HCT116 (cell line): ENCODE results near the gene ARHGAP8.

Experiments
- ATF3 ChIP-seq: IDR thresholded peaks from 2 replicates; pipeline ENCODE4 v1.6.1; 2012
- CBX3 ChIP-seq: IDR thresholded peaks from 2 replicates; pipeline ENCODE4 v1.6.1; 2012; ENCODE audit warnings: low read depth
- CTCF ChIP-seq, 3 experiments: fragments of 200-600 bp in 1 of 3; sonication (generic) in 1 of 3; IDR thresholded peaks in 2 of 3; conservative IDR thresholded peaks in 1 of 3; 2 replicates each; pipeline ENCODE4 v1.5.1; 2012 to 2017; ENCODE audit warnings: low read depth in 2 of 3, low read length in 2 of 3, antibody characterized with exemption in 1 of 3, borderline replicate concordance in 1 of 3, control low read depth in 1 of 3, mild to moderate bottlenecking in 1 of 3, mixed read lengths in 1 of 3, mixed run types in 1 of 3, moderate library complexity in 1 of 3; ENCODE audit not compliant: insufficient read depth in 1 of 3
- EGR1 ChIP-seq: IDR thresholded peaks from 2 replicates; pipeline ENCODE4 v1.6.1; 2012; ENCODE audit warnings: low read depth
- EZH2 ChIP-seq: fragments of 200-600 bp; sonication (generic); IDR thresholded peaks from 2 replicates; pipeline ENCODE4 v1.6.1; 2017; ENCODE audit warnings: antibody characterized with exemption, mixed run types
- EZH2phosphoT487 ChIP-seq: fragments of 200-600 bp; IDR thresholded peaks from 2 replicates; pipeline ENCODE4 v1.6.1; 2018; ENCODE audit warnings: antibody characterized with exemption, borderline replicate concordance
- FOSL1 ChIP-seq: IDR thresholded peaks from 2 replicates; pipeline ENCODE4 v1.6.1; 2012; ENCODE audit warnings: low read depth
- POLR2A ChIP-seq: IDR thresholded peaks from 2 replicates; pipeline ENCODE4 v1.7.0; 2011; ENCODE audit warnings: borderline replicate concordance; ENCODE audit not compliant: insufficient read depth, insufficient read length; ENCODE audit errors: extremely low read depth
- POLR2AphosphoS5 ChIP-seq: IDR thresholded peaks from 2 replicates; pipeline ENCODE4 v1.6.1; 2011; ENCODE audit warnings: mild to moderate bottlenecking, low read depth, low read length, moderate library complexity
- RAD21 ChIP-seq: IDR thresholded peaks from 2 replicates; pipeline ENCODE4 v1.6.1; 2012; ENCODE audit warnings: low read depth, mild to moderate bottlenecking
- REST ChIP-seq: IDR thresholded peaks from 2 replicates; pipeline ENCODE4 v1.6.1; 2012; ENCODE audit warnings: low read depth
- SP1 ChIP-seq: IDR thresholded peaks from 2 replicates; pipeline ENCODE4 v1.6.1; 2012; ENCODE audit warnings: low read depth
- TCF7L2 ChIP-seq: IDR thresholded peaks from 2 replicates; pipeline ENCODE4 v1.7.0; 2011; ENCODE audit warnings: borderline replicate concordance, inconsistent platforms; ENCODE audit not compliant: insufficient read depth, insufficient read length; ENCODE audit errors: extremely low read depth
- YY1 ChIP-seq: IDR thresholded peaks from 2 replicates; pipeline ENCODE4 v1.6.1; 2011; ENCODE audit warnings: low read length, low read depth, moderate library complexity, mild to moderate bottlenecking; ENCODE audit not compliant: insufficient replicate concordance; ENCODE audit errors: extremely low read depth

- TF ChIP-seq CTCF (IDR thresholded peaks at IDR 0.05 in 2 of 3, conservative IDR thresholded peaks at IDR 0.05 in 1 of 3; ENCODE audit: borderline replicate concordance in 1 of 3, insufficient read depth in 1 of 3, low read depth in 2 of 3, low read length in 2 of 3) (no peak), EGR1 (no peak), FOSL1 (no peak), EZH2 (no peak), RAD21 (no peak), POLR2A (no peak), YY1 (no peak), TCF7L2 (no peak), POLR2AphosphoS5 (no peak), REST (no peak), CBX3 (no peak), SP1 (no peak), EZH2phosphoT487 (no peak), ATF3 (no peak)
Measured at GRCh38 chr22:44783091-44783490, 30.7 kb downstream of the ARHGAP8 start.
